HG02623 (cell line): Measurements from ENCODE around the gene C9orf78.
"Not testable (repeated sequence)": the region's sequence is repeated elsewhere in the genome, so short reads cannot be mapped to it uniquely, and the experiment has no call there.

Experiments
- ATAC-seq: cut with Tn5 transposase; IDR thresholded peaks from one replicate; pipeline ENCODE4 v1.9.1; 2021; ENCODE audit warnings: moderate library complexity; ENCODE audit not compliant: unreplicated experiment

The C9orf78 gene

DNA sequence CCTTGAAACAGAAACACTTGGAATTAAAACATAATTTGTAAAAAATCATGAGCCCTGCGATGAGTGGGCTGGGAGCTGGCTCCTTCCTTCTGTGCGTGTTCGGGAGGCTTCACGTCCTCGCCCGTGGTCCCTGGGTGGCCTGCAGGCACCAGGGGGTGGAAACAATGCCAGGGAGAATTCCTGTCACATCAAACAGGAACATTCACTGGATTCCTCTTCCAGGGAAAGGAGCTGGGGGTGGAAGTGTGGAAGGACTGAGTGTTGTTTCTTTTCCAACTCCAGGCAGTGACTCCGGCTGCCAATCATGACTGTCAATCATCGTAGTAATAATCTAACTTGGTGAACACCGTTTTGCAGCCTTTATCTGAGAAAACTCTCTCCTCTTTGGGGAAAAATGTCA lies 21.4 kb downstream of the C9orf78 start:
- ATAC-seq, result no peak

DNA sequence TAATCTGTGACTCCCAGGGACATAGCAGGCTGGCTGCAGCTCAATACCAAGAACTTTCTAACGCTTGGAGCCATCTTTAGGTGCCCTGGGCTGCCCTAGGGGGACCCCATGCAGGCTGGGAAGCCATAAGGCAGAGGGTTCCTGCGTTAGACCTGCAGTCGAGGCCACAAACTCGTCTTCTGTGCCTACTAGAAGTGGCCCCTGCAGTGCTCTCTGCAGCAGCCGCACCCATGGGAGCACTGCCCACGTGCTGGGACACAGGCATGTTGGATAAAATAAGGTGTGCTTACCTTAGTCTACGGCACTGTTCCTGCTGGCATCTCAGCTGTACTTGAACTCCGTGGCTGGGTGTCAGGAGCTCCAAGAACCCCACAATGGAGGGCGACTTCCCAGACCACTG lies 22.7 kb downstream of the C9orf78 start:
- ATAC-seq, result no peak

DNA sequence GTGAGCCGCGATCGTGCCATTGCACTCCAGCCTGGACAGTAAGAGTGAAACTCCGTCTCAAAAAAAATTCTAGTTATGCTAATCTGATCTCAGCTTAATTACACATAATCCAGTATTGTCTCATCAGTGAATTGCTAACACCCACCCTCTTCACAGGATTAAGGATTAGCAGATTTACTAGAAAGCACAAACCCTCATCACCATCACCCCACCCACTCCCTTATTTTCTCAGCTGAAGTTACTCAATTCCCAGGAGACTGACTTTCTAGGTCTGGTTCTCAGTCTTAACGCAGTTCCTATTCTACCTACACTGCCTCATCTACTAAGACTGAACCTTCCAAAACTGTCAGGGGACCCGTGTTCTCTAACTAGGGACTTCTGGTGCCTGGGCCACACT lies 23.1 kb downstream of the C9orf78 start:
- ATAC-seq, result no peak

DNA sequence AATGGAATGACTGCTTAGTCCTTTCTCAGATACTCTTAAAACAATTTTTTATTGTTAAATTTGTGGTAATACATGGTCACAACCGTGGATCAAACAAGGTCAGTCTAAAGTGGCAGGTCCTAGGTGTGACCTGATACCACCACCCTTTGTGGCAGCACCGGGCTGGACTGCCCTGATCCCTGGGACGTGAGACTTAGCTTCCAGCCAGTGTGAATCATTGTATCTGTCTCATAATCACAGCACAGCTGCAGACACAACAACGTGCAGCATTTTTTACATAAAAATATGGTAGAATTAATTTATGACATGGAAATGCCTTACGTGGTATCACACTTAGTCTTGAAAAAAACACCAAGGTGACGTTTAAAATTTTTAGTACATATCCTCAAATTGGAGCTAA lies 24.3 kb downstream of the C9orf78 start:
- ATAC-seq, result no peak

DNA sequence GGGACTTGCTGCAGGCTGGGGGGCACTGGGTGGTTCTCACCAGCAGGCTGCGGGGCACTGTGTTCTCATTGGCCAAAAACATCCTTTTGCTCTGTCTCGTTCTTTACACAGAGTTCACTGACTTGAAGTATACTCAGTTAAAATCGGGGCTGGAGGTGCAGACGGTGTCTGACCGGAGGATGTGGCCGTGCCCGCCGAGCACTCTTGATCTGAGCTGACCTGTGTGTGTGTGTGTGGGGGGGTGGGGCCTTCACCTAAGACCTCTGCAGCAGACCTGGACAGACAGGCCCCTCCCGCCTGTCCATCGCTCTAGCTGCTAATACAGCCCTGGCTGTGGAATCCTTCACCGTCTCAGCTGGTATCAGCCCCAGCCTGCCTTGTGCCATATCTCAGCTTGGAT lies 25.0 kb downstream of the C9orf78 start:
- no peak for ATAC-seq

DNA sequence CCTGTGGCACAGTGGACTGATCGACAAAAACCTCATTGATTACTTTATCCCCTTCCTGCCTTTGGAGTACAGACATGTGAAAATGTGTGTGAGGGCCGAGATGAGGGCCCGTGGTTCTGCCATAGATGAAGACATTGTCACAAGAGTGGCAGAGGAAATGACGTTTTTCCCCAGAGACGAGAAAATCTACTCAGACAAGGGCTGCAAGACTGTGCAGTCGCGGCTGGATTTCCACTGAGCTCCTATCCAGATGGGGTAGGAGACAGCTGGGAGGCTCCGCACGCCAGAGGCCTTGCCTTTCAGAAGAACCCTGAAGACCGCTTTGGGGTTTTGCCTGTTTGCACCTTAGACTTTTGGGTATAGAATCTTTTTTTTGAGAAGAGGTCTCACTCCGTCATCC lies 25.7 kb downstream of the C9orf78 start:
- ATAC-seq, result no peak

DNA sequence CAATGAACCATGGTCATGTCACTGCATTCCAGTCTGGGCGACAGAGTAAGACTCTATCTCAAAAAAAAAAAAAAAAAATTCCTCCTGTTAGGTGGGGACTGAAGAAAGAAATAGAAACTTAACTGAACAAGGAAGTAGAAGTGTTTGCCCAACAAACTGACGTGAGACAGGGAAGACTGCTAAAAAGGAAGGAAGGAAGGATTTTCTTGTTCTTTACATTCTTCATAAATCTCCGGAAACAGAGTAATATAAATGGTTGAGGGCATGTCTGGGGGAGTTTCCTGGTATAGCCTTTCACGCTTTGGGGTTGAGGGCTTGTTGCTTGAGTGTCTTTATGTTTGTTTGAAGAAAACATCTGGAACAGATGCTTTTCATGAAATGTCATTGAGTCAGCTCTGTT lies 29.0 kb downstream of the C9orf78 start:
- no peak for ATAC-seq

DNA sequence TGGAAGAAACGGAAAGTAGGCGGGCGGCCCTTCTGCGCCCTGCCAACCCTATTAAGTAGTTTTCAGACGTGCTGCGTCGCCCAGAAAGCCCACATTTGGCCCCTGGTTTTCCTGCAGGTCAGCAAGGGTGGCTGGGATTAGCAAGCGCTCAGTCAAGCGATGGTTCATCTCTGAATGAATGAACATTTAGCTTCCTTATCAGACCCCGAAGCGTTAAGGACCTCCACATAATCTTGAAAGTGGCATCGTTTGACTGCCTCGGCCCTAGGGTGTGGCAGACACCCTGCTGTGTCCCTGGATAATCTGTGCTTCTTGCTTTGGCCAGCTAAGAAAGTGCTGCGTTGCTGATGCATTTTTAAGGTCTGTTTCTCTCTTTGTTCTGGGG lies 31.4 kb downstream of the C9orf78 start:
- no peak for ATAC-seq

DNA sequence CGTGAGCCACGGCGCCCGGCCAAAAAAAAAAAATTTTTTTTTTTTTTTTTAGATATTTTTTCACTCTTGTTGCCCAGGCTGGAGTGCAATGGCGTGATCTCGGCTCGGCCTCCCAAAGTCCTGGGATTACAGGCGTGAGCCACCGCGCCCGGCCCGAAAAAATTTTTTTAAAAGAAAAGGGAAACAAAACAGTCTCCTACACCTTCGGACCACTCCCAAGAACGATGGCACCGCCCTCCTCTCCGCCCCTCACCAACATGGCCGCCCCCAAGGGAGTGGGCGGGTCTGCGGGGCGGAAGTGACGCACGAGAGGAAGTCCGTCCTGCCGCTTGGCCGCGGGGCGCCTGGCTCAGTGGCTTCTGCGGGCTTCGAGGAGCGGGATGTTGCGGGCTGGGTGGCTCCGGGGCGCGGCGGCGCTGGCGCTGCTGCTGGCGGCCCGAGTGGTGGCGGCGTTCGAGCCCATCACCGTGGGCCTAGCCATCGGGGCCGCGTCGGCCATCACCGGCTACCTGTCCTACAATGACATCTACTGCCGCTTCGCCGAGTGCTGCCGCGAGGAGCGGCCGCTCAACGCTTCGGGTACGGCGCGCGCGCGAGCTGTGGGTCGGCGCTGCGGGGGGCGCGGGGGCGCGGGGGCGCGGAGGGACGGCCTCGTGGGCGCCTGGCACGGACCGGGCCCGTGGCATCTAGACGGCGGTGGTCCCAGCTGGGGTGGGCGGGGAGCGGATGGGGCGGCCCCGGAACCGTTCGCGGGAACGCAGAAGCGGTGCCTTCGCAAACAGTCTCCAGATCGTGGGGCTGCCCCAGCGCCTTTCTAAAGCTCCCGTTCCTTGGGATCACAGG lies 32.0 kb downstream of the C9orf78 start, which contains the start of gene TOR1B:
Gene TOR1B, plus strand, starts transcription at position 352 of the 843 bp plus-strand sequence. Its CDS starts 29 bp downstream, at position 381.
- ATAC-seq, result peak; percentile 77

DNA sequence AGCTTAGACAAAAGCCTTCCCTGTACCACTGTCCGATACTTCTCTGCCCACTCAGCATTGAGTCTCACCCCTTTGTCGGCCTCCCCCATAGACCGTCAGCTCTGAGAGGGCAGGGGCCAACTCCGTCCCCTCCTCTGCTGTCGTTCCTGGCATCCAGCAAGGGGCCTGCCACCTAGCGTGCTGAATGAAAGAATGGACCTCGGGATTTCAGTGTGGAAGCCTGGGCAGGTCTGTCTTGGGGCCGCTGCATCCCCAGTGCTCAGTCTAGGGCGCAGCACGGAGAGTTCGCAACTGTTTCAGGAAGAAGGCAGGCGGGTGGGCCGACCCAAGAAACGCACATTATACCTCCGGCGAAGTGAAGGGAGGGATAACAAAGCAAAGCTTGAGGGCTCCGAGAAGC lies 33.6 kb downstream of the C9orf78 start:
- ATAC-seq, result no peak

DNA sequence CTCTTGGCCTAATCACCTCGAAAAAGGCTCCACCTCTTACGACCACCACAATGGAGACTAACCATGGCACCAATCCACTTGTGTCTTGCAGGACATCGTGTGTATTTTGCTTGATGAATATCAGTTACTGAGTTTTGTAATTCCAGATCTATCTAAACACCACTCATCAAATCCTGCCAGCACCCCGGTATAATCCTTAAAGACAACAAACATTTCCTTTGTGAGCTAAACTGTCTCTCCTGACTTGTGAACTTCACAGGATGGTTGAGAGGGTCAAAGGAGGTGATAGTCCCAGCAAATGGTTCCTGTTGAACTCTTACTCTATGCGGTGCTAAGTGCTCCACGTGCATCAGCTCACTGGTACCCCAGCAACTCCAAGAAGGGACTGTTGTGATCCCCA lies 36.1 kb downstream of the C9orf78 start:
- no peak for ATAC-seq

DNA sequence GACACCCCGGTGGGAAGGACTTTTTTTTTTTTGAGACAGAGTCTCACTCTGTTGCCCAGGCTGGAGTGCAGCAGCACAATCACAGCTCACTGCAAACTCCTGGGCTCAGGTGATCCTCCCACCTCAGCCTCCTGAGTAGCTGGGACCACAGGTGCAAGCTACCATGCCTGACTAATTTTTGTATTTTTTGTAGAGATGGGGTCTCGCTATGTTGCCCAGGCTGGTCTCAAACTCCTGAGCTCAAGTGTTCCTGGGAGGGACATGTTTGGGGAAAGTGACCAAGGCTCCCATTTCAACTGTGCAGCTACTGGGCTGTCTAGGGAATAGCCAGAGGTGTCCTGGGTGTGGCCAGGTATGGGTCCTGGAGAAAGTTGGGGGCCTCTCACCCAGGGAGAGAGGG lies 39.0 kb downstream of the C9orf78 start:
- ATAC-seq, result not testable (repeated sequence)

DNA sequence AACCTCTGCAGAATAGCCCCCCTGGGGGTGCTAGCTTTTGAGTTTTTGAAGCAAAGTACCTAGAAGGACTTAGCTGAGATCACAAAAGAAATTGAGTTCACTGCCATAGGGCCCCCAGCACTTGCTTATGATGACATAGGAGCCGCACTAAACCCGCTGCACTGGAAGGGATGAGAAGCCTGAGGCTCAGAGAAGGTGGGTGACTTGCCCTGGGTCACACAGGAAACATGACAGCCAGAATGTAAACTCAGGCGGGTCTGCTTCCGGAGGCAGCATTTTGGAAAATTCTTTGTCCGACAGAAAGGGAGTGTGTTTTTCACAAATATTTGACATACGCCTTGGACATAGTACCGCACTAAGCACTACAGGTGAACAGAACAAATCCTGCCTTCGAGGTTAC lies 40.5 kb downstream of the C9orf78 start:
- ATAC-seq, result no peak

DNA sequence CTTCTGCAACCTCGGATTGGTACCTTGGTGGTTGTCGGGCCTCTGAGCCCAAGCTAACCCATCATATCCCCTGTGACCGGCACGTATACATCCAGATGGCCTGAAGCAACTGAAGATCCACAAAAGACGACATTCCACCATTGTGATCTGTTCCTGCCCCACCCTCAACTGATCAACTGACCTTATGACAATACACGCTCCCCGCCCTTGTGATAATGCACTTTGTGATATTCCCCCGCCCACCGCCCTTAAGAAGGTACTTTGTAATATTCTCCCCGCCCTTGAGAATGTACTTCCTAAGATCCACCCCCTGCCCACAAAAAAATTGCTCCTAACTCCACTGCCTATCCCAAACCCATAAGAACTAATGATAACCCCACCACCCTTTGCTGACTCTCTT lies 48.6 kb downstream of the C9orf78 start:
- ATAC-seq, result no peak

DNA sequence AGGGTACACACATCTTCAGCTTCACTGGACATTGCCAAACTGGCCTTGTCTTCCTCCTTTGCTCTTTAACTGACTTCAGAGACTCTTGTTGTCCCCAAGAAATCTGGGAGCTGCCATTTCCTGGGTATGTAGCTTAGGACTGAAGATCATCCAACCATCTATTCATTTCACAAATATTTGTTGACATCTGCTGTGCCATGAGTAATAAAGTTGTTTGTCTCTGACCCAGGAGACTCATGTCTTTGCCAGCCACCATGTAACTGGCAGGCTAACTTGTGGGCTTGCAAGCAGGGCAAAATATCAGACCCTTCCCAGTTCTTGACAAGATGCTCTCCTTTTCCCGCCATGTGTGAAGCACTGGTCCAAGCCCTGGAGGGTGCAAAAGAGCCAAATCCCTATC lies 49.2 kb downstream of the C9orf78 start:
- ATAC-seq, result no peak

DNA sequence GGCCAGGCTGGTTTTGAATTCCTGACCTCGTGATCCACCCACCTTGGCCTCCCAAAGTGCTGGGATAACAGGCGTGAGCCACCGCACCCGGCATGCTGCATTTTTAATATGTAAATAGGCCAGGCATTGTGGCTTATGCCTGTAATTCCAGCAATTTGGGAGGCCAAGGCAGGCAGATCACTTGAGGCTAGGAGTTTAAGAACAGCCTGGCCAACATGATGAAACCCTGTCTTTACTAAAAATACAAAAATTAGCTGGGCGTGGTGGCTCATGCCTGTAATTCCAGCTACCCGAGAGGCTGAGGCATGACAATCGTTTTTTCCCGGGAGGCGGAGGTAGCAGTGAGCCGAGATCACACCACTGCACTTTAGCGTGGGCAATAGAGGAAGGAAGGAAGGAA lies 50.1 kb downstream of the C9orf78 start:
- ATAC-seq, result not testable (repeated sequence)

DNA sequence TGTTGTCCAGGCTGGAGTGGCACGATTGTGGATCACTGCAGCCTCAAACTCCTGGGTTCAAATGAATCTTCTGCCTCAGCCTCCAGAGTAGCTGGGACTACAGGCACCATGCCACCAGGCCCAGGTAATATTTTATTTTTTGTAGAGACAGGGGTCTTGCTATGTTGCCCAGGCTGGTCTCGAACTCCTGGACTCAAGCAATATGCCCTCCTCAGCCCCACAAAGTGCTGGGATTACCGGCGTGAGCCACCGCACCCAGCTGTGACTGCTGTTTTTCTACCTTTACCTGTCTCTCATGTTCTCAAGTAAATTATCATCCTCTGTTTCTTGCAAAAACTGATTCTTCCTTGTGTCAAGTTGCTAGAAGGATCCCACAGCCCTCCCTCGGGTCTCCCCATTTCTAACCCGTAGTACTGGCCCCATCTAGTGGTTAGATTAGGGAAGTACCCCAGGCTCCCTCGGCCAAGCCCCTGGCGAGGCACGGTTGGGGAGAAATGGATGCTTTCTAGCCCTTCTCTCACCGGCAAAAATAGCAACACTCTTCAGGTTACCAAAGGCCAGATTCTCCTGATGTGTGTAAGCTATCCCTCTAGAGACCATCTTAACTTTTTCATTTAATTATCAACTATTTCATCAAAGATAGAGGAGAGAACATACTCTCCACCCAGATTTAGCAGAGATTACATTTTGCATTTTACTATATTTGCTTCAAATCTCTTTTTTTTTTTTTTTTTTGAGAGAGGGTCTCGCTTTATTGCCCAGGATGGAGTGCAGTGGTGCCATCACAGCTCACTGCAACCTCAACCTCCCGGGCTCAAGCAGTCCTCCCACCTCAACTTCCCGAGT lies 51.3 kb downstream of the C9orf78 start:
- ATAC-seq, result no peak

DNA sequence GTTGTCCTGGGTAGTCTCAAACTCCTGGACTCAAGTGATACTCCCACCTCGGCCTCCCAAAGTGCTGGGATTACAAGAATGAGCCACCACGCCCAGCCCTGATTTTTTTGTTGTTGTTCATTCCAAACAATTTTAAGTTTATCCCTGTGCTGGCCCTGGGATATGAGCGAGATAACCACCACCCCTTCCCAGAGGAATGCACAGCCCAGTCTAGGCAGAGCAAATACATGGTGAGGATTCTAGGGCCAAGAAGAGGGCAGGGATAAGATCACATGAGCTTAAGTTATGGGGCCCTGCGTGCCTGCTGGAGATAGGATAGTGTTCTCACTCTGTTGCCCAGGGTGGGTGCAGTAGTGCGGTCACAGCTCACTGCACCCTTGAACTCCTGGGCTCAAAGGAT lies 53.1 kb downstream of the C9orf78 start:
- no peak for ATAC-seq

DNA sequence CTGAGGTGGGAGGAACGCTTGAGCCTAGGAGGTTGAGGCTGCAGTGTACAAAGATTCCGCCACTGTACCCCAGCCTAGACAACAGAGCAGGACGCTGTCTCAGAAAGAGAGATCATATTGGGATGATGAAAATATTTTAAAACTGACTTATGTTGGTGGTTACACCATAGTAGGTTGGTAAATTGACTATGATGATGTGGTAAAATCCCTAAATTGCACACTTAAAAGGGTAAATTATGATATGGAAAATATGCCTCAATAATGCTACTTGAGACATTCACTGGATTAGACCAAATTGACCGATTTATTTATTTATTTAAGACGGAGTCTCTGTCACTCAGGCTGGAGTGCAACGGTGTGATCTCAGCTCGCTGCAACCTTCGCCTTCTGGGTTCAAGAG lies 53.9 kb downstream of the C9orf78 start:
- ATAC-seq, result no peak

DNA sequence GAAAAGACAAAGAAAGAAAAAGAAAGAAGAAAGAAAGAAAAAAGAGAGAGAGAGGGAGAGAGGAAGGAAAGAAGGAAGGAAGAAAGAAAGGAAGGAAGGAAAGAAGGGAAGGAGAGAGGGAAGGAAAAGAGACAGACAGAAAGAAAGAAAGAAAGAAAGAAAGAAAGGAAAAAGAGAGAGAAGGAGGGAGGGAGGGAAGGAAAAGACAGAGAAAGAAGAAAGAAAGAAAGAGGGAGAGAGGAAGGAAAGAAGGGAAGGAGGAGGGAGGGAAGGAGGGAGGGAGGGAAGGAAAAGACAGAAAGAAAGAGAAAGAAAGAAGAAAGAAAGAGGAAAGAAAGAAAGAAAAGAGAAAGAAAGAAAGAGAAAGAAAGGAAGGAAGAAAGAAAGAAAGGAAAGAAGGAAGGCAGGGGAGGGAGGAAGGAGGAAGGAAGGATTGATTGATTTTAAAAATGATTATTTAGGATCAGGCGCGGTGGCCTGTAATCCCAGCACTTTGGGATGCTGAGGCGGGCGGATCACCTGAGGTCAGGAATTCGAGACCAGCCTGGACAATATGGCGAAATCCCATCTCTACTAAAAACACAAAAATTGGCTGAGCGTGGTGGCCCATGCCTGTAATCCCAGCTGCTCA lies 55.4 kb downstream of the C9orf78 start:
- no peak for ATAC-seq

DNA sequence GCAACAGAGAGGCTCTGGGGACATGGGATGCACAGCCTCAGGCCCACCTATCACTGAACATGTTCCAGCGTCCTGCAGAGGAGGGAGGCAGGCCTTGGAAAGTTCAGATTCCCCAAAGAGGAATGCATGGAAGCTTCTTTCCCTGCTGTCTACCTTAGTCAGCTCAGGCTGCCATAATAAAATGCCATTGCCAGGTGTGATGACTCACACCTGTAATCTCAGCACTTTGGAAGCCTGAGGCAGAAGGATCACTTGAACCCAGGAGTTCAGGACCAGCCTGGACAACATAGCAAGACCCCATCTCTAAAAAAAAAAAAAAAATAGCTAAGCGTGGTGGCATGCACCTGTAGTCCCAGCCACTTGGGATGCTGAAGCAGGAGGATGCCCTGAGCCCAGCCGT lies 56.6 kb downstream of the C9orf78 start:
- no peak for ATAC-seq

DNA sequence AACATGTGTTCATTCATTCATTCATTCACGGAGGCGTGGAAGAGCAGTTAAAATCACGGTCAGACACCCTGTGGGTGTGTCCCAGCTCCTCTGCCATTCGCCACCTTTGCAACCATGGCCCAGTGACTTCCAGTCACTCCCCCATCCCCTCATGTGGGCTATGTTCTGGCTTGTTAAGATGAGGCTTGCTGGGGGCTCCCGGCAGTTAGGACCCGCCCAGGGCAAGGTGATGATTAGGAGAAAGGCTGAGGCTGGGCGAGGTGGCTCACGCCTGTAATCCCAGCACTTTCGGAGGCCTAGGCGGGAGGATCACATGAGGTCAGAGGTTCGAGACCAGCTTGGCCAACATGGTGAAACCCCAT lies 57.3 kb downstream of the C9orf78 start:
- no peak for ATAC-seq
